Stimulated activated naive B cell treated with anti-CD40 and anti-IgM and Interleukin-4, amounts not matched to agents 10 μg/mL and 1 μg/mL and 100 μg/mL, for 72 hours (primary cell): ENCODE results near the gene PPP1R8.

Experiments used
- ATAC-seq, 2 donors: fragments of 150-1000 bp; cut with Tn5 transposase; replicated peaks; 2 replicates each; pipeline ENCODE4 v1.10.0; 2021; ENCODE audit warnings: moderate library complexity in 1 of 2
- DNase-seq: peaks from one replicate; pipeline ENCODE4 v3.0.0; 2021
- H3K27ac Mint-ChIP-seq: one replicate; pipeline ENCODE4 v1.8.0; 2022; ENCODE audit warnings: mild to moderate bottlenecking, mixed read lengths
- H3K27me3 Mint-ChIP-seq, 2 donors: one replicate each; pipeline ENCODE4 v1.8.0; 2022; ENCODE audit warnings: mixed read lengths in 2 of 2
- H3K36me3 Mint-ChIP-seq, 2 donors: one replicate each; pipeline ENCODE4 v1.8.0; 2022; ENCODE audit warnings: mixed read lengths in 2 of 2, mild to moderate bottlenecking in 1 of 2
- H3K4me1 Mint-ChIP-seq, 2 donors: one replicate each; pipeline ENCODE4 v1.8.0; 2022; ENCODE audit warnings: mixed read lengths in 2 of 2, mild to moderate bottlenecking in 1 of 2
- H3K4me3 Mint-ChIP-seq, 2 donors: one replicate each; pipeline ENCODE4 v1.8.0; 2022; ENCODE audit warnings: mild to moderate bottlenecking in 2 of 2, mixed read lengths in 2 of 2, moderate library complexity in 1 of 2
- H3K9me3 Mint-ChIP-seq, 2 donors: one replicate each; pipeline ENCODE4 v1.8.0; 2022; ENCODE audit warnings: mixed read lengths in 2 of 2, mild to moderate bottlenecking in 1 of 2

PPP1R8 gene

GRCh38 chr1:27872059-27872801 is 41.6 kb downstream of the PPP1R8 start, which contains the start of gene THEMIS2:
THEMIS2 (plus strand) TSS chr1:27872544; CDS start chr1:27872572, 28 bp downstream.
- Mint-ChIP-seq H3K27me3 (no peaks in the 10 kb centered on the region), H3K9me3 (no peaks in the 10 kb centered on the region), H3K27ac (peak within 1 kb of the TSS; percentile 90), H3K4me3 (peak within 1 kb of the TSS; percentile 93 to 95), H3K36me3 (peaks cover 11 to 15% of the 10 kb centered on the region in 2 donors), H3K4me1 (peaks cover 38 to 63% of the 10 kb centered on the region in 2 donors)
- ATAC-seq (peak; percentile 57 to 65), DNase-seq (peak; percentile 51)

GRCh38 chr1:27872802-27873551 is 42.4 kb downstream of the PPP1R8 start:
- ATAC-seq (peak; percentile 24 to 26), DNase-seq (no peak)
- no peaks in the 10 kb centered on the region for H3K27me3 Mint-ChIP-seq
- H3K36me3 Mint-ChIP-seq, result peaks cover 17 to 19% of the 10 kb centered on the region in 2 donors
- peak overlapping the region; percentile 90 for H3K27ac Mint-ChIP-seq
- H3K9me3 Mint-ChIP-seq, result no peaks in the 10 kb centered on the region
- peak overlapping the region; percentile 93 to 95 for H3K4me3 Mint-ChIP-seq
- H3K4me1 Mint-ChIP-seq, result peaks cover 37 to 60% of the 10 kb centered on the region in 2 donors

GRCh38 chr1:27873671-27874384 is 43.2 kb downstream of the PPP1R8 start:
- DNase-seq (no peak), ATAC-seq (no peak)
- Mint-ChIP-seq H3K36me3 (peaks cover 19 to 28% of the 10 kb centered on the region in 2 donors), H3K27ac (peak overlapping the region; percentile 87), H3K27me3 (no peaks in the 10 kb centered on the region), H3K9me3 (no peaks in the 10 kb centered on the region), H3K4me3 (peak overlapping the region; percentile 93 to 95), H3K4me1 (peaks cover 38 to 53% of the 10 kb centered on the region in 2 donors)

GRCh38 chr1:27876341-27877114 is 45.9 kb downstream of the PPP1R8 start:
- peak overlapping the region; percentile 85 for H3K27ac Mint-ChIP-seq
- ATAC-seq (no peak), DNase-seq (no peak)
- peaks cover 33 to 47% of the 10 kb centered on the region in 2 donors for H3K36me3 Mint-ChIP-seq
- H3K4me3 Mint-ChIP-seq, result peak overlapping the region; percentile 21 to 35
- H3K9me3 Mint-ChIP-seq, result no peaks in the 10 kb centered on the region
- H3K27me3 Mint-ChIP-seq, result no peaks in the 10 kb centered on the region
- peaks cover 37 to 47% of the 10 kb centered on the region in 2 donors for H3K4me1 Mint-ChIP-seq

- peak overlapping the region; percentile 85 for H3K27ac Mint-ChIP-seq
- peaks cover 39 to 52% of the 10 kb centered on the region in 2 donors for H3K36me3 Mint-ChIP-seq
- peaks cover 37 to 47% of the 10 kb centered on the region in 2 donors for H3K4me1 Mint-ChIP-seq
- peak overlapping the region; percentile 21 to 35 for H3K4me3 Mint-ChIP-seq
- H3K27me3 Mint-ChIP-seq, result no peaks in the 10 kb centered on the region
- H3K9me3 Mint-ChIP-seq, result no peaks in the 10 kb centered on the region
- ATAC-seq (no peak), DNase-seq (no peak)
Measured at GRCh38 chr1:27877115-27877416, 46.5 kb downstream of the PPP1R8 start.

- peaks cover 42 to 50% of the 10 kb centered on the region in 2 donors for H3K4me1 Mint-ChIP-seq
- H3K36me3 Mint-ChIP-seq, result peaks cover 42 to 62% of the 10 kb centered on the region in 2 donors
- no peaks in the 10 kb centered on the region for H3K27me3 Mint-ChIP-seq
- no peak overlapping the region for H3K4me3 Mint-ChIP-seq
- peak overlapping the region; percentile 31 for H3K27ac Mint-ChIP-seq
- DNase-seq (no peak), ATAC-seq (no peak)
- H3K9me3 Mint-ChIP-seq, result no peaks in the 10 kb centered on the region
Measured at GRCh38 chr1:27878039-27878438, 47.5 kb downstream of the PPP1R8 start.

- no peak overlapping the region for H3K27ac Mint-ChIP-seq
- no peaks in the 10 kb centered on the region for H3K9me3 Mint-ChIP-seq
- DNase-seq (no peak), ATAC-seq (no peak)
- H3K4me3 Mint-ChIP-seq, result no peak overlapping the region
- H3K4me1 Mint-ChIP-seq, result peaks cover 44 to 50% of the 10 kb centered on the region in 2 donors
- H3K36me3 Mint-ChIP-seq, result peaks cover 49 to 67% of the 10 kb centered on the region in 2 donors
- no peaks in the 10 kb centered on the region for H3K27me3 Mint-ChIP-seq
Measured at GRCh38 chr1:27878787-27879335, 48.3 kb downstream of the PPP1R8 start.

GRCh38 chr1:27879374-27880082 is 48.9 kb downstream of the PPP1R8 start:
- no peak overlapping the region for H3K27ac Mint-ChIP-seq
- peaks cover 54 to 74% of the 10 kb centered on the region in 2 donors for H3K36me3 Mint-ChIP-seq
- DNase-seq (no peak), ATAC-seq (no peak)
- peaks cover 51 to 55% of the 10 kb centered on the region in 2 donors for H3K4me1 Mint-ChIP-seq
- no peaks in the 10 kb centered on the region for H3K9me3 Mint-ChIP-seq
- H3K4me3 Mint-ChIP-seq, result no peak overlapping the region
- H3K27me3 Mint-ChIP-seq, result no peaks in the 10 kb centered on the region

GRCh38 chr1:27882543-27882903 is 51.9 kb downstream of the PPP1R8 start:
- H3K36me3 Mint-ChIP-seq, result peaks cover 67 to 88% of the 10 kb centered on the region in 2 donors

GRCh38 chr1:27883536-27883935 is 53.0 kb downstream of the PPP1R8 start:
- Mint-ChIP-seq H3K4me1 (peaks cover 60 to 65% of the 10 kb centered on the region in 2 donors), H3K4me3 (peak overlapping the region; percentile 41 to 43), H3K27ac (peak overlapping the region; percentile 97), H3K9me3 (no peaks in the 10 kb centered on the region), H3K36me3 (peaks cover 63 to 83% of the 10 kb centered on the region in 2 donors), H3K27me3 (no peaks in the 10 kb centered on the region)
- ATAC-seq (no peak), DNase-seq (no peak)

More at GRCh38 chr1:27882543-27882903, 51.9 kb downstream of the PPP1R8 start:
- Mint-ChIP-seq H3K4me1 (peaks cover 58 to 60% of the 10 kb centered on the region in 2 donors), H3K4me3 (no peak overlapping the region), H3K27ac (peak overlapping the region; percentile 90), H3K27me3 (no peaks in the 10 kb centered on the region), H3K9me3 (no peaks in the 10 kb centered on the region)
- no peak for DNase-seq
- ATAC-seq, result no peak

GRCh38 chr1:27884006-27884954 is 53.7 kb downstream of the PPP1R8 start:
- peak; percentile 77 for DNase-seq
- peak; percentile 75 to 81 for ATAC-seq
- no peaks in the 10 kb centered on the region for H3K27me3 Mint-ChIP-seq
- H3K4me1 Mint-ChIP-seq, result peaks cover 57 to 65% of the 10 kb centered on the region in 2 donors
- H3K4me3 Mint-ChIP-seq, result peak overlapping the region; percentile 15 to 41
- peak overlapping the region; percentile 97 for H3K27ac Mint-ChIP-seq
- H3K36me3 Mint-ChIP-seq, result peaks cover 66 to 81% of the 10 kb centered on the region in 2 donors
- H3K9me3 Mint-ChIP-seq, result no peaks in the 10 kb centered on the region

GRCh38 chr1:27885114-27885528 is 54.5 kb downstream of the PPP1R8 start:
- no peak for DNase-seq
- Mint-ChIP-seq H3K4me1 (peaks cover 55 to 68% of the 10 kb centered on the region in 2 donors), H3K27me3 (no peaks in the 10 kb centered on the region), H3K4me3 (peak overlapping the region; percentile 15 to 41), H3K9me3 (no peaks in the 10 kb centered on the region), H3K36me3 (peaks cover 62 to 76% of the 10 kb centered on the region in 2 donors), H3K27ac (peak overlapping the region; percentile 97)
- no peak for ATAC-seq
